SU-DHL-6 (cell line): ENCODE data around the gene CYP4F2.

Experiments
- H2AFZ ChIP-seq: fragments of 200-600 bp; sonication (generic); 2 replicates; pipeline ENCODE4 v1.6.1; 2014; ENCODE audit warnings: low read depth, mild to moderate bottlenecking, moderate library complexity, mixed read lengths, antibody characterized with exemption, low read length; ENCODE audit not compliant: severe bottlenecking
- H3F3A ChIP-seq: fragments of 200-600 bp; shearing (Covaris generic); 2 replicates; pipeline ENCODE4 v1.6.0; 2016; ENCODE audit warnings: antibody characterized with exemption, mild to moderate bottlenecking; ENCODE audit not compliant: insufficient read depth
- H3K27ac ChIP-seq: fragments of 200-600 bp; sonication (generic); 2 replicates; pipeline ENCODE4 v1.5.1; 2016; ENCODE audit warnings: low read depth, mild to moderate bottlenecking, low read length, moderate library complexity, mixed read lengths
- H3K27me3 ChIP-seq: fragments of 200-600 bp; sonication (generic), shearing (Covaris generic); 2 replicates; pipeline ENCODE4 v1.6.0; 2014; ENCODE audit warnings: mild to moderate bottlenecking, low read length
- H3K36me3 ChIP-seq: fragments of 200-600 bp; sonication (generic); 2 replicates; pipeline ENCODE4 v1.6.1; 2014; ENCODE audit warnings: mild to moderate bottlenecking, low read length, mixed read lengths
- H3K4me2 ChIP-seq: fragments of 300-600, 200-600 bp; shearing (Covaris generic), sonication (generic); 2 replicates; pipeline ENCODE4 v1.6.0; 2014; ENCODE audit warnings: low read length, low read depth, mild to moderate bottlenecking; ENCODE audit not compliant: poor library complexity, severe bottlenecking
- H3K4me3 ChIP-seq: fragments of 200-600 bp; sonication (generic); 2 replicates; pipeline ENCODE4 v1.5.1; 2014; ENCODE audit warnings: antibody characterized with exemption, low read length, mild to moderate bottlenecking, mixed read lengths; ENCODE audit not compliant: insufficient read depth, poor library complexity, severe bottlenecking
- H3K79me2 ChIP-seq: fragments of 200-600 bp; sonication (generic); 2 replicates; pipeline ENCODE4 v1.6.1; 2014; ENCODE audit warnings: mild to moderate bottlenecking, low read length, moderate library complexity; ENCODE audit not compliant: insufficient read depth
- H3K9ac ChIP-seq: fragments of 200-600 bp; sonication (generic); 2 replicates; pipeline ENCODE4 v1.7.0; 2014; ENCODE audit warnings: mild to moderate bottlenecking, low read length
- H3K9me2 ChIP-seq: fragments of 200-600 bp; sonication (generic); replicated peaks from 2 replicates; pipeline ENCODE4 v1.6.1; 2014; ENCODE audit warnings: low read length; ENCODE audit not compliant: insufficient read depth
- H3K9me3 ChIP-seq: fragments of 200-600 bp; sonication (generic); 2 replicates; pipeline ENCODE4 v1.6.1; 2014; ENCODE audit warnings: low read length, mixed read lengths; ENCODE audit not compliant: insufficient read depth
- H4K20me1 ChIP-seq: fragments of 200-600 bp; sonication (generic); 2 replicates; pipeline ENCODE4 v1.6.1; 2014; ENCODE audit warnings: low read depth, mild to moderate bottlenecking, antibody characterized with exemption, low read length, moderate library complexity, mixed read lengths
- EZH2phosphoT487 ChIP-seq: fragments of 200-600 bp; sonication (generic), shearing (Covaris generic); conservative IDR thresholded peaks from 2 replicates; pipeline ENCODE4 v1.6.1; 2018; ENCODE audit warnings: mild to moderate bottlenecking, antibody characterized with exemption, low read length, moderate library complexity, mixed read lengths
- TF ChIP-seq, protein P1 (sequence below): fragments of 200-600 bp; sonication (generic); IDR thresholded peaks from one replicate; pipeline ENCODE4 v1.5.1; 2017; ENCODE audit warnings: antibody characterized with exemption, mild to moderate bottlenecking, low read length, moderate library complexity; ENCODE audit not compliant: insufficient read depth, poor library complexity, severe bottlenecking

CYP4F2 gene

DNA sequence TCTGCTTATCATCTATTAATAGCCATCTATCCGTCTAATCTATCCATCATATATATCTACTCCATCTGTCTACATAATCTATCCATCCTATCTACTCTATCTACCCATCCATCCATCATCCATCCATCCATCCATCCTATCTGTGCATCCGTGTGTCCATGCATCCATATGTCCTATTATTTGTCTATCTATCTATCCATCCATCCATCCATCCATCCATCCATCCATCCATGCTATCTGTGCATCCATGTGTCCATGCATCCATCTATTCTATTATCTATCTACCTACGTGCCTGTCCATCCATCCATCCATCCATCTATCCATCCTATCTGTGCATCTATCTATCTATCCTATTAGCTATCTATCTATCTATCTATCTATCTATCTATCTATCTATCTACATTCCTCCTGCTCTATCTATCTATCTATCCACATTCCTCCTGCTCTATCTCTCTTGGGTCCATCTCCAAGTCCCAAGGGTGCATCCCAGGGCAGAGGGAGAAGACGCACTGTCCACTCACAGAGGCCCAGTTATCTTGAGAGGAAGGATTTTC, 1.9 kb downstream of the CYP4F2 start:
- TF ChIP-seq, protein P1, sequence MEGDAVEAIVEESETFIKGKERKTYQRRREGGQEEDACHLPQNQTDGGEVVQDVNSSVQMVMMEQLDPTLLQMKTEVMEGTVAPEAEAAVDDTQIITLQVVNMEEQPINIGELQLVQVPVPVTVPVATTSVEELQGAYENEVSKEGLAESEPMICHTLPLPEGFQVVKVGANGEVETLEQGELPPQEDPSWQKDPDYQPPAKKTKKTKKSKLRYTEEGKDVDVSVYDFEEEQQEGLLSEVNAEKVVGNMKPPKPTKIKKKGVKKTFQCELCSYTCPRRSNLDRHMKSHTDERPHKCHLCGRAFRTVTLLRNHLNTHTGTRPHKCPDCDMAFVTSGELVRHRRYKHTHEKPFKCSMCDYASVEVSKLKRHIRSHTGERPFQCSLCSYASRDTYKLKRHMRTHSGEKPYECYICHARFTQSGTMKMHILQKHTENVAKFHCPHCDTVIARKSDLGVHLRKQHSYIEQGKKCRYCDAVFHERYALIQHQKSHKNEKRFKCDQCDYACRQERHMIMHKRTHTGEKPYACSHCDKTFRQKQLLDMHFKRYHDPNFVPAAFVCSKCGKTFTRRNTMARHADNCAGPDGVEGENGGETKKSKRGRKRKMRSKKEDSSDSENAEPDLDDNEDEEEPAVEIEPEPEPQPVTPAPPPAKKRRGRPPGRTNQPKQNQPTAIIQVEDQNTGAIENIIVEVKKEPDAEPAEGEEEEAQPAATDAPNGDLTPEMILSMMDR = no peak
- no peak for TF ChIP-seq EZH2phosphoT487
- no peak overlapping the region for H3K9ac ChIP-seq
- H3K27ac ChIP-seq = no peak overlapping the region
- no peak overlapping the region for H3K4me3 ChIP-seq
- H2AFZ ChIP-seq = no peak overlapping the region
- H3K9me3 ChIP-seq = no peaks in the 10 kb centered on the region
- H3K27me3 ChIP-seq = no peaks in the 10 kb centered on the region
- H3K4me2 ChIP-seq = no peak overlapping the region
- no peaks in the 10 kb centered on the region for H3K9me2 ChIP-seq
- no peaks in the 10 kb centered on the region for H3F3A ChIP-seq
- H3K36me3 ChIP-seq = no peaks in the 10 kb centered on the region
- H3K79me2 ChIP-seq = no peaks in the 10 kb centered on the region
- H4K20me1 ChIP-seq = no peaks in the 10 kb centered on the region

DNA sequence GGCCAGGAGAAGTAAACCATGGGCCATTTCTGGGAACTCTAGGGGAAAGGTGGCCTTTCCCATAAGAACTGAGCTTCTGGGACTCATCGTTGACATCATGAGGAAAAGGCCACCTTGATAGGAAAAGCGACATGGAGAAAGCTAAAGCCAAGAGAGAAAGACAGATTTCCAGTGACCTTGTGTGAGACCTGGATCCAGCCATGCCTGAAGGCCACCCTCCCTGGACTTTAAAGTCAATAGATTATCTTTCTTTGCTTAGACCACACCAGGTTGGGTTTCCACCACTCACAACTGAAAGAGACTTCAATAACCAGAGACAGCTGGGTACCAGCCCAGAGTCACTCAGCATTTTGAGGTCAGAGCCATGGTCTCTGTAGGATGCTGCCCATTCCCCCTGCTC, 3.5 kb downstream of the CYP4F2 start:
- H3F3A ChIP-seq = no peaks in the 10 kb centered on the region
- H3K27ac ChIP-seq = no peak overlapping the region
- no peak for TF ChIP-seq EZH2phosphoT487
- TF ChIP-seq, protein P1 = no peak
- no peaks in the 10 kb centered on the region for H3K9me2 ChIP-seq
- no peaks in the 10 kb centered on the region for H3K36me3 ChIP-seq
- no peak overlapping the region for H3K4me3 ChIP-seq
- H3K4me2 ChIP-seq = no peak overlapping the region
- H2AFZ ChIP-seq = no peak overlapping the region
- H3K79me2 ChIP-seq = no peaks in the 10 kb centered on the region
- no peaks in the 10 kb centered on the region for H3K9me3 ChIP-seq
- H3K9ac ChIP-seq = no peak overlapping the region
- no peaks in the 10 kb centered on the region for H4K20me1 ChIP-seq
- no peaks in the 10 kb centered on the region for H3K27me3 ChIP-seq

DNA sequence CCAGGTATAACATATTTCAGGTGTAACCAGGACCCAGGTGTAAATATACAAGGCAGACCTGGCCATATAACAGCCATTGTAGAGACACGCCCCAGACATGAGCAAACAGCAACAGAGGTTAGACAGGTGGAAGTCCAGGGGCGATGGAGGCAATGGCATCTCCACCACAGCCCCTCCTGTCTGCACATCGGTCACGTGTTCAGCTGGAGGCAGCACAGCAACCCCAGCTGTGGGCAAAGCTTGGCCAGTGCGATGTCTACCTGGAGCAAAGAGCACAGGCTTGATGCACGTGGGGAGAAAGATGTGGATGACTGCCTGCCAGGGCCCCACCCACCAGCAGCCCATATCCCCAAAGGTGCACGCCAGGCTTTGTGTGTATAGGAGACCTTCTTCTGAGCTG, 4.4 kb downstream of the CYP4F2 start:
- H3K79me2 ChIP-seq = no peaks in the 10 kb centered on the region
- H3K9ac ChIP-seq = no peak overlapping the region
- no peak overlapping the region for H3K4me3 ChIP-seq
- no peaks in the 10 kb centered on the region for H3F3A ChIP-seq
- H2AFZ ChIP-seq = no peak overlapping the region
- H3K9me3 ChIP-seq = no peaks in the 10 kb centered on the region
- no peaks in the 10 kb centered on the region for H3K27me3 ChIP-seq
- no peaks in the 10 kb centered on the region for H3K9me2 ChIP-seq
- H3K27ac ChIP-seq = no peak overlapping the region
- no peak overlapping the region for H3K4me2 ChIP-seq
- no peaks in the 10 kb centered on the region for H3K36me3 ChIP-seq
- no peak for TF ChIP-seq EZH2phosphoT487
- TF ChIP-seq, protein P1 = no peak
- H4K20me1 ChIP-seq = no peaks in the 10 kb centered on the region
